ENCODE data around the gene COL23A1.

DNA sequence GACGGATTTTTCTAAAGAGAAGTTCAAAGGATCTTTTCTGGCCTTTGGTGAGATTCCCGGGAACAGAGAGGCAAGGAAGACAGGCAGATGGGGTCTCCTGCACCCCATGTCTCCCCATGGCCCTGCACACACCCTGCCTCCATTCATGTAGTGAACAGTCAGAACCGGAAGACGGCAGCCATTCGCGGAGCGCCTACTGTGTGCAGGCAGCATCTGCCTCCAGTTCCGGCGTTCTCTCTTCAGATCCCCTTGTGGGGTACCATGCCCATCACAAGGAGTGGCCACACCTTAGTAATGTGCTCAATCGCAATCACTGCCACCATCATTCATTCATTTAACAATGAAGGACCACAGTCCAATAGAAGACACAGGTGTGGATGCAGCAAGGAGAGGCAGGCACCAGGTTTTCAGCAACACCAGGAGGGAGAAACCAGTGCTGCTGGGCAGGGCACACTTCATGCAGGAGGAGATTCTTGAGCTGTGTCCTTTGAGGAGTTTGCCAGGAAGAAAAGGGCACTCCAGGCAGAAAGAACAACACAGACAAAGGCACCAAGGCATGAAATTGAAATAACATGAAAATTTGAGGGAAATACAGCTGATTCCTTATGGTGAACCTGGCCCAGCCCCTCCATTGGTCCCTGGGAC is 186.1 kb downstream of the COL23A1 start:
- TF ChIP-seq, protein P1, sequence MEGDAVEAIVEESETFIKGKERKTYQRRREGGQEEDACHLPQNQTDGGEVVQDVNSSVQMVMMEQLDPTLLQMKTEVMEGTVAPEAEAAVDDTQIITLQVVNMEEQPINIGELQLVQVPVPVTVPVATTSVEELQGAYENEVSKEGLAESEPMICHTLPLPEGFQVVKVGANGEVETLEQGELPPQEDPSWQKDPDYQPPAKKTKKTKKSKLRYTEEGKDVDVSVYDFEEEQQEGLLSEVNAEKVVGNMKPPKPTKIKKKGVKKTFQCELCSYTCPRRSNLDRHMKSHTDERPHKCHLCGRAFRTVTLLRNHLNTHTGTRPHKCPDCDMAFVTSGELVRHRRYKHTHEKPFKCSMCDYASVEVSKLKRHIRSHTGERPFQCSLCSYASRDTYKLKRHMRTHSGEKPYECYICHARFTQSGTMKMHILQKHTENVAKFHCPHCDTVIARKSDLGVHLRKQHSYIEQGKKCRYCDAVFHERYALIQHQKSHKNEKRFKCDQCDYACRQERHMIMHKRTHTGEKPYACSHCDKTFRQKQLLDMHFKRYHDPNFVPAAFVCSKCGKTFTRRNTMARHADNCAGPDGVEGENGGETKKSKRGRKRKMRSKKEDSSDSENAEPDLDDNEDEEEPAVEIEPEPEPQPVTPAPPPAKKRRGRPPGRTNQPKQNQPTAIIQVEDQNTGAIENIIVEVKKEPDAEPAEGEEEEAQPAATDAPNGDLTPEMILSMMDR (IDR thresholded peaks at IDR 0.05), result no peak
- TF ChIP-seq POLR2A (IDR thresholded peaks at IDR 0.05), result no peak

Measured in lower leg skin (tissue), 3 donors.